CD14-positive monocyte (primary cell): ENCODE data around the gene PSPN. TPM values are rescaled to one million over a fixed set of nuclear protein-coding genes. Genes with fewer than 3 reads are reported as not detected.

ENCODE experiments used
- DNase-seq, 3 donors: peaks; one replicate each; pipeline ENCODE4 v3.0.0-alpha.2; 2011 to 2022
- H2AFZ ChIP-seq: 2 replicates; pipeline ENCODE4 v1.6.0; 2012; ENCODE audit warnings: mild to moderate bottlenecking, low read depth, low read length, inconsistent platforms; ENCODE audit not compliant: insufficient read depth, poor library complexity, severe bottlenecking
- H3K27ac ChIP-seq, 2 donors: 1 replicate in 1 of 2; 2 replicates in 1 of 2; pipeline ENCODE4 v1.5.1; 2012 to 2013; ENCODE audit warnings: low read length in 2 of 2, control low read depth in 1 of 2, inconsistent platforms in 1 of 2, low read depth in 1 of 2, mild to moderate bottlenecking in 1 of 2
- H3K27me3 ChIP-seq, 2 donors: one replicate each; pipeline versions ENCODE4 v1.6.0 to v1.6.1; 2011 to 2013; ENCODE audit warnings: low read length in 2 of 2; ENCODE audit not compliant: control insufficient read depth in 2 of 2, insufficient read depth in 2 of 2
- H3K36me3 ChIP-seq, 2 donors: replicated peaks in 1 of 2; 1 replicate in 1 of 2; 2 replicates in 1 of 2; pipeline versions ENCODE4 v1.5.1 to v1.6.1; 2012 to 2013; ENCODE audit warnings: low read length in 2 of 2, control low read depth in 1 of 2, inconsistent platforms in 1 of 2, mild to moderate bottlenecking in 1 of 2; ENCODE audit not compliant: insufficient read depth in 2 of 2, control insufficient read depth in 1 of 2
- H3K4me1 ChIP-seq, 2 donors: 1 replicate in 1 of 2; 2 replicates in 1 of 2; pipeline versions ENCODE4 v1.5.1 to v1.6.1; 2012 to 2013; ENCODE audit warnings: low read length in 2 of 2, control low read depth in 1 of 2, inconsistent platforms in 1 of 2, mild to moderate bottlenecking in 1 of 2, moderate library complexity in 1 of 2; ENCODE audit not compliant: insufficient read depth in 2 of 2, control insufficient read depth in 1 of 2
- H3K4me2 ChIP-seq: replicated peaks from 2 replicates; pipeline ENCODE3; 2012; ENCODE audit warnings: low read length, moderate library complexity, mild to moderate bottlenecking; ENCODE audit not compliant: poor library complexity, severe bottlenecking; ENCODE audit errors: extremely low read depth
- H3K4me3 ChIP-seq, 3 experiments: fragments of 200-600 bp in 1 of 3; sonication (generic) in 1 of 3; replicated peaks in 1 of 3; 1 replicate in 2 of 3; 2 replicates in 1 of 3; pipeline ENCODE4 v1.5.1; 2011 to 2013; ENCODE audit warnings: low read length in 3 of 3, mild to moderate bottlenecking in 3 of 3, control low read depth in 2 of 3, low read depth in 2 of 3, inconsistent platforms in 1 of 3, moderate library complexity in 1 of 3
- H3K79me2 ChIP-seq: 2 replicates; pipeline ENCODE4 v1.6.0; 2012; ENCODE audit warnings: mild to moderate bottlenecking, control low read depth, inconsistent platforms, low read length, moderate library complexity; ENCODE audit not compliant: insufficient read depth
- H3K9ac ChIP-seq: 2 replicates; pipeline ENCODE4 v1.6.0; 2017; ENCODE audit warnings: low read length, mild to moderate bottlenecking; ENCODE audit not compliant: insufficient read depth, poor library complexity, severe bottlenecking
- H3K9me3 ChIP-seq, 2 donors: replicated peaks in 1 of 2; 1 replicate in 1 of 2; 2 replicates in 1 of 2; pipeline versions ENCODE4 v1.5.1 to v1.6.1; 2012 to 2013; ENCODE audit warnings: low read length in 2 of 2, control low read depth in 1 of 2; ENCODE audit not compliant: control insufficient read depth in 1 of 2, insufficient read depth in 1 of 2
- H4K20me1 ChIP-seq: 2 replicates; pipeline ENCODE4 v1.6.0; 2012; ENCODE audit warnings: mild to moderate bottlenecking, low read length, control low read depth, moderate library complexity; ENCODE audit not compliant: insufficient read depth
- H3K27ac Mint-ChIP-seq, 7 donors: one replicate each; pipeline ENCODE4 v1.8.0; 2020; ENCODE audit warnings: mild to moderate bottlenecking in 7 of 7, mixed read lengths in 7 of 7, moderate library complexity in 6 of 7, inconsistent platforms in 2 of 7
- H3K27me3 Mint-ChIP-seq, 3 donors: one replicate each; pipeline ENCODE4 v1.8.0; 2021 to 2022; ENCODE audit warnings: low read depth in 3 of 3, mild to moderate bottlenecking in 3 of 3, mixed read lengths in 3 of 3, moderate library complexity in 3 of 3, inconsistent platforms in 1 of 3
- H3K36me3 Mint-ChIP-seq, 2 donors: one replicate each; pipeline ENCODE4 v1.8.0; 2020; ENCODE audit warnings: mixed read lengths in 2 of 2, inconsistent platforms in 1 of 2, mild to moderate bottlenecking in 1 of 2
- H3K4me1 Mint-ChIP-seq: one replicate; pipeline ENCODE4 v1.8.0; 2020; ENCODE audit warnings: mild to moderate bottlenecking, mixed read lengths
- H3K4me3 Mint-ChIP-seq, 2 donors: one replicate each; pipeline ENCODE4 v1.8.0; 2020; ENCODE audit warnings: mild to moderate bottlenecking in 2 of 2, mixed read lengths in 2 of 2, moderate library complexity in 1 of 2
- H3K9me3 Mint-ChIP-seq, 7 donors: one replicate each; pipeline ENCODE4 v1.8.0; 2020 to 2022; ENCODE audit warnings: mixed read lengths in 7 of 7, mild to moderate bottlenecking in 6 of 7, moderate library complexity in 6 of 7, inconsistent platforms in 2 of 7
- WGBS: methylation state at CpG from one replicate; pipeline ENCODE4 v1.1.5; 2013; ENCODE audit warnings: missing lambda C conversion rate; ENCODE audit not compliant: insufficient coverage; 5-methylcytosine and 5-hydroxymethylcytosine counted together
- intact Hi-C, 2 donors: fragments of 100-400 bp; cut with micrococcal nuclease; formaldehyde crosslinking; loops; one replicate each; pipeline versions ENCODE4 v1.15.0 to v1.15.1; 2023
- polyA plus RNA-seq, 3 donors: library from polyadenylated mRNA; depleted of rRNA in 1 of 3; unstranded in 2 of 3; stranded (reverse) in 1 of 3; fragments of 300-500 nt in 2 of 3; fragments of >200 nt in 1 of 3; fragmentation: Illumina TruSeq in 2 of 3; gene quantifications; 1 replicate in 2 of 3; 2 replicates in 1 of 3; pipeline ENCODE4 v1.2.3, GENCODE V29; 2012 to 2021
- TF ChIP-seq, protein P1 (sequence below): fragments of 200-600 bp; IDR thresholded peaks from one replicate; pipeline ENCODE4 v1.8.0; 2022; ENCODE audit warnings: antibody characterized with exemption, mild to moderate bottlenecking

Gene PSPN
- polyA plus RNA-seq, 3 donors: 0.10 to 0.19 (median 0.13) TPM

DNA sequence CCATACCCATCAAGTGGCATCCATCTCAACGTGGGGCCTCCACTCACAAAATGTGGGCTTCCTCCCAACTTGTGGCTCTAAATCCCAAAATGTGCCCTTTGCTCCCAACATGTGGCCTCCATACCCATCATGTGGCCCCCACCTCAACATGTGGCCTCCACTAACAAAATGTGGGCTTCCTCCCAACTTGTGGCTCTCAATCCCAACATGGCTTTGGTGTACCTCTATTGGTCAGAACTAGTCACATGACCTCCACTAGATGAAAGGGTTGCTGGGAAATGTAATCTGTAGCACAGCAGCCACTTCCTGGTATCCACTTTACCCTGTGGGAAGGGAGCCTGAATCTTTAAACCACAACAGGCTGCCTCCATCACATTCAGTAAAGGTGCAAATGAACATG lies 32.3 kb downstream of the PSPN start:
- peaks cover 2 to 15% (median 7%) of the 10 kb centered on the region in 3 donors for H3K27me3 Mint-ChIP-seq
- peaks cover 2% of the 10 kb centered on the region for H3K4me1 Mint-ChIP-seq
- Histone ChIP-seq H3K9ac (no peak overlapping the region), H3K4me2 (no peak overlapping the region), H3K4me1 (no peaks in the 10 kb centered on the region), H3K27me3 (no peaks in the 10 kb centered on the region), H3K36me3 (no peaks in the 10 kb centered on the region), H3K79me2 (no peaks in the 10 kb centered on the region), H3K27ac (no peak overlapping the region), H3K4me3 (no peak overlapping the region), H3K9me3 (peaks cover 0 to 4% of the 10 kb centered on the region in 2 donors), H2AFZ (no peak overlapping the region), H4K20me1 (no peaks in the 10 kb centered on the region)
- intact Hi-C loops: no loop called here
- H3K27ac Mint-ChIP-seq: no peak overlapping the region
- no peak overlapping the region for H3K4me3 Mint-ChIP-seq
- no peaks in the 10 kb centered on the region for H3K36me3 Mint-ChIP-seq
- TF ChIP-seq, protein P1, sequence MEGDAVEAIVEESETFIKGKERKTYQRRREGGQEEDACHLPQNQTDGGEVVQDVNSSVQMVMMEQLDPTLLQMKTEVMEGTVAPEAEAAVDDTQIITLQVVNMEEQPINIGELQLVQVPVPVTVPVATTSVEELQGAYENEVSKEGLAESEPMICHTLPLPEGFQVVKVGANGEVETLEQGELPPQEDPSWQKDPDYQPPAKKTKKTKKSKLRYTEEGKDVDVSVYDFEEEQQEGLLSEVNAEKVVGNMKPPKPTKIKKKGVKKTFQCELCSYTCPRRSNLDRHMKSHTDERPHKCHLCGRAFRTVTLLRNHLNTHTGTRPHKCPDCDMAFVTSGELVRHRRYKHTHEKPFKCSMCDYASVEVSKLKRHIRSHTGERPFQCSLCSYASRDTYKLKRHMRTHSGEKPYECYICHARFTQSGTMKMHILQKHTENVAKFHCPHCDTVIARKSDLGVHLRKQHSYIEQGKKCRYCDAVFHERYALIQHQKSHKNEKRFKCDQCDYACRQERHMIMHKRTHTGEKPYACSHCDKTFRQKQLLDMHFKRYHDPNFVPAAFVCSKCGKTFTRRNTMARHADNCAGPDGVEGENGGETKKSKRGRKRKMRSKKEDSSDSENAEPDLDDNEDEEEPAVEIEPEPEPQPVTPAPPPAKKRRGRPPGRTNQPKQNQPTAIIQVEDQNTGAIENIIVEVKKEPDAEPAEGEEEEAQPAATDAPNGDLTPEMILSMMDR: no peak
- 92% methylated on average over 1 of the region's 1 CpG for WGBS
- no peak for DNase-seq
- H3K9me3 Mint-ChIP-seq: peaks cover 4 to 10% (median 5%) of the 10 kb centered on the region in 7 donors

DNA sequence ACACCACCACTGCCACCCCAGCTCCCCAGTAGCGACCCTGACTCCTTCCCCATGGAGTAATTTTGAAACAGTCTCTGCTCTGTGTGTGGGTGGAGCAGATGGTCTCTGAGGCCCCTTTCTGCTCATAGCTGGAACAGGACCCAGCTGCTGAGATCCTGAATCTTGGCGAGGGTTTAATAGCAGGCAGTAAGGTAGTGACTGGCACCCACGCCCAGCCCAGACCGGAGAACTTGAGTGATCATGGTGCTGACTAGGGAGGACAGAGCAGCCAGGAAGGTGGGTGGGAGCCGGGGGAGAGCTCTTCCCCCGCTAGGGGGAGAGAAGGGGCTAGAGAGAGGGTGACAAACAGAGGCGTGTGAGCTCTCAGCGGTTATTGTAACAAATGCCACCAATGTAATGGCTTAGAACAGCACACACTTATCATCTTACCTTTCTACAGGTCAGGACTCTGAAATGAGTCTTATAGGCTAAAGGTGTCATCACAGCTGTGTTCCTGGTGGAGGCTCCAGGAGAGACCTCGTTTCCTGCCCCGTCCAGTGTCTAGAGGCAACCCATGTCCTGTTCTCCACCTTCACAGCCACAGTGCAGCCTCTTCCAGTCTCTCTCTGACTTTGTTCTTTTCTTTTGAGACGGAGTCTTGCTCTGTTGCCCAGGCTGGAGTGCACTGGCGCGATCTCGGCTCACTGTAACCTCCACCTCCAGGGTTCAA lies 35.1 kb downstream of the PSPN start:
- TF ChIP-seq, protein P1: no peak

More for the DNA sequence above, 35.1 kb downstream of the PSPN start:
- no peak overlapping the region for H3K4me3 ChIP-seq
- H4K20me1 ChIP-seq: no peaks in the 10 kb centered on the region
- Mint-ChIP-seq H3K27ac (peak overlapping the region in 1 of 7 donors; percentile 54), H3K4me1 (peaks cover 2% of the 10 kb centered on the region), H3K9me3 (peaks cover 4 to 10% (median 5%) of the 10 kb centered on the region in 7 donors), H3K4me3 (no peak overlapping the region), H3K36me3 (no peaks in the 10 kb centered on the region), H3K27me3 (peaks cover 2 to 9% (median 5%) of the 10 kb centered on the region in 3 donors)
- intact Hi-C loops: no loop called here
- H2AFZ ChIP-seq: no peak overlapping the region
- H3K9ac ChIP-seq: no peak overlapping the region
- H3K27ac ChIP-seq: no peak overlapping the region
- no peaks in the 10 kb centered on the region for H3K36me3 ChIP-seq
- 89% methylated on average over 5 of the region's 14 CpGs for WGBS
- DNase-seq: no peak
- no peak overlapping the region for H3K4me2 ChIP-seq
- H3K4me1 ChIP-seq: no peaks in the 10 kb centered on the region
- H3K79me2 ChIP-seq: no peaks in the 10 kb centered on the region
- H3K27me3 ChIP-seq: no peaks in the 10 kb centered on the region
- peaks cover 0 to 4% of the 10 kb centered on the region in 2 donors for H3K9me3 ChIP-seq
